Right lobe of liver (tissue), 4 donors: ENCODE measurements around the gene SPG21.

ENCODE experiments used
- CTCF ChIP-seq, 4 donors: fragments of 200-600 bp in 3 of 4; fragments of 450-650 bp in 1 of 4; IDR thresholded peaks; one replicate each; pipeline versions ENCODE4 v1.5.1 to v1.8.0; 2016 to 2022; ENCODE audit warnings: antibody characterized with exemption in 4 of 4, mild to moderate bottlenecking in 2 of 4
- POLR2A ChIP-seq: fragments of 450-650 bp; IDR thresholded peaks from one replicate; pipeline ENCODE4 v1.6.1; 2017; ENCODE audit warnings: antibody characterized with exemption, mild to moderate bottlenecking
- donor health status: DM: no; HTN: no; CAD: no.
- donor health status: DM: no; HTN: no; CAD: no.
- donor health status: DM: no; HTN: yes; CAD: no.

- TF ChIP-seq POLR2A (no peak), CTCF (IDR thresholded peaks at IDR 0.05) (no peak)
Observed at GRCh38 chr15:64993290-64993689, 3.6 kb upstream of the SPG21 start.
